Endometrium (tissue), 2 donors: ENCODE results near the gene PPP1CA.

Experiments
- FAIRE-seq: peaks from 2 replicates; lab custom pipeline; 2012; peaks lifted over from hg19 to GRCh38; lab: Jason Lieb, UNC
- donor health status: control.
- donor health status: control.

PPP1CA gene

GRCh38 chr11:67369275-67369674 is 32.4 kb downstream of the PPP1CA start:
- FAIRE-seq, result no peak

- FAIRE-seq, result no peak
Observed at GRCh38 chr11:67368621-67369020, 33.0 kb downstream of the PPP1CA start.

GRCh38 chr11:67367761-67368227 is 33.9 kb downstream of the PPP1CA start:
- FAIRE-seq, result no peak

- FAIRE-seq, result no peak
Observed at GRCh38 chr11:67366961-67367760, 34.5 kb downstream of the PPP1CA start.

GRCh38 chr11:67366546-67366945 is 35.1 kb downstream of the PPP1CA start:
- FAIRE-seq, result no peak

GRCh38 chr11:67365736-67366444 is 35.8 kb downstream of the PPP1CA start:
- no peak for FAIRE-seq

GRCh38 chr11:67364783-67365722 is 36.6 kb downstream of the PPP1CA start:
- FAIRE-seq, result no peak

GRCh38 chr11:67364169-67364568 is 37.5 kb downstream of the PPP1CA start:
- no peak for FAIRE-seq

GRCh38 chr11:67357831-67358670 is 43.6 kb downstream of the PPP1CA start:
- FAIRE-seq, result no peak

GRCh38 chr11:67356864-67357561 is 44.6 kb downstream of the PPP1CA start:
- no peak for FAIRE-seq

GRCh38 chr11:67356387-67356863 is 45.2 kb downstream of the PPP1CA start:
- FAIRE-seq, result no peak

GRCh38 chr11:67355794-67356386 is 45.8 kb downstream of the PPP1CA start:
- FAIRE-seq, result no peak

- no peak for FAIRE-seq
Observed at GRCh38 chr11:67355023-67355793, 46.5 kb downstream of the PPP1CA start.

- FAIRE-seq, result no peak
Observed at GRCh38 chr11:67354075-67355022, 47.3 kb downstream of the PPP1CA start.

GRCh38 chr11:67353317-67354074 is 48.2 kb downstream of the PPP1CA start, which contains the start of gene POLD4:
TSS of gene POLD4 (minus strand) at chr11:67353546. CDS start at chr11:67353399, 147 bp downstream.
- no peak for FAIRE-seq

- FAIRE-seq, result no peak
Observed at GRCh38 chr11:67352546-67353316, 48.9 kb downstream of the PPP1CA start.
